SU-DHL-6 (cell line): ENCODE data around the gene SUSD4.

ENCODE experiments used
- H2AFZ ChIP-seq: fragments of 200-600 bp; sonication (generic); 2 replicates; pipeline ENCODE4 v1.6.1; 2014; ENCODE audit warnings: low read depth, mild to moderate bottlenecking, moderate library complexity, mixed read lengths, antibody characterized with exemption, low read length; ENCODE audit not compliant: severe bottlenecking
- H3F3A ChIP-seq: fragments of 200-600 bp; shearing (Covaris generic); 2 replicates; pipeline ENCODE4 v1.6.0; 2016; ENCODE audit warnings: antibody characterized with exemption, mild to moderate bottlenecking; ENCODE audit not compliant: insufficient read depth
- H3K27ac ChIP-seq: fragments of 200-600 bp; sonication (generic); 2 replicates; pipeline ENCODE4 v1.5.1; 2016; ENCODE audit warnings: low read depth, mild to moderate bottlenecking, low read length, moderate library complexity, mixed read lengths
- H3K27me3 ChIP-seq: fragments of 200-600 bp; sonication (generic), shearing (Covaris generic); 2 replicates; pipeline ENCODE4 v1.6.0; 2014; ENCODE audit warnings: mild to moderate bottlenecking, low read length
- H3K36me3 ChIP-seq: fragments of 200-600 bp; sonication (generic); 2 replicates; pipeline ENCODE4 v1.6.1; 2014; ENCODE audit warnings: mild to moderate bottlenecking, low read length, mixed read lengths
- H3K4me2 ChIP-seq: fragments of 300-600, 200-600 bp; shearing (Covaris generic), sonication (generic); 2 replicates; pipeline ENCODE4 v1.6.0; 2014; ENCODE audit warnings: low read length, low read depth, mild to moderate bottlenecking; ENCODE audit not compliant: poor library complexity, severe bottlenecking
- H3K4me3 ChIP-seq: fragments of 200-600 bp; sonication (generic); 2 replicates; pipeline ENCODE4 v1.5.1; 2014; ENCODE audit warnings: antibody characterized with exemption, low read length, mild to moderate bottlenecking, mixed read lengths; ENCODE audit not compliant: insufficient read depth, poor library complexity, severe bottlenecking
- H3K79me2 ChIP-seq: fragments of 200-600 bp; sonication (generic); 2 replicates; pipeline ENCODE4 v1.6.1; 2014; ENCODE audit warnings: mild to moderate bottlenecking, low read length, moderate library complexity; ENCODE audit not compliant: insufficient read depth
- H3K9ac ChIP-seq: fragments of 200-600 bp; sonication (generic); 2 replicates; pipeline ENCODE4 v1.7.0; 2014; ENCODE audit warnings: mild to moderate bottlenecking, low read length
- H3K9me2 ChIP-seq: fragments of 200-600 bp; sonication (generic); replicated peaks from 2 replicates; pipeline ENCODE4 v1.6.1; 2014; ENCODE audit warnings: low read length; ENCODE audit not compliant: insufficient read depth
- H3K9me3 ChIP-seq: fragments of 200-600 bp; sonication (generic); 2 replicates; pipeline ENCODE4 v1.6.1; 2014; ENCODE audit warnings: low read length, mixed read lengths; ENCODE audit not compliant: insufficient read depth
- H4K20me1 ChIP-seq: fragments of 200-600 bp; sonication (generic); 2 replicates; pipeline ENCODE4 v1.6.1; 2014; ENCODE audit warnings: low read depth, mild to moderate bottlenecking, antibody characterized with exemption, low read length, moderate library complexity, mixed read lengths
- CTCF ChIP-seq: fragments of 200-600 bp; sonication (generic); IDR thresholded peaks from one replicate; pipeline ENCODE4 v1.5.1; 2017; ENCODE audit warnings: antibody characterized with exemption, mild to moderate bottlenecking, low read length, moderate library complexity; ENCODE audit not compliant: insufficient read depth, poor library complexity, severe bottlenecking
- EZH2phosphoT487 ChIP-seq: fragments of 200-600 bp; sonication (generic), shearing (Covaris generic); conservative IDR thresholded peaks from 2 replicates; pipeline ENCODE4 v1.6.1; 2018; ENCODE audit warnings: mild to moderate bottlenecking, antibody characterized with exemption, low read length, moderate library complexity, mixed read lengths

The SUSD4 gene

DNA sequence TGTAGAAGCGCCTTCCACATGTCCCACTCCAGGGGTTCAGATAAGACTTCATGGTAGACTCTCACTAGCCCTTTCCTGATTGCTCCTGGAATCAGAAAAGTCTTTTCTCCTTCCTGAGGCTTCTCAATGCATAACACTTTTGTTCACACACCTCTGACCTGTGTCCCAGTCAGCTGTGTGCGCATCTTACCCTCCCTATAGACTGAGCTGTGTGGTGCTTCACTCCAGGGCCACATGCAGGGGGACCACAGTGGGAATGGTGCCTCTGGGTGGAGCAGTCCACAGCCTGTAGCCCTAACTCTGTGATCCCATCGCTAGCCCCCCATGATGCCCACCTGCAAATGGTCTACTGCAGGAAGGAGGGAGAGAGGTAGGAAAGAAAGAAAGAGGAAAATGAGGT lies 136.9 kb downstream of the SUSD4 start:
- Histone ChIP-seq H3K27ac (no peak overlapping the region), H3F3A (no peaks in the 10 kb centered on the region), H2AFZ (no peak overlapping the region), H3K9ac (no peak overlapping the region), H3K36me3 (no peaks in the 10 kb centered on the region), H3K4me2 (no peak overlapping the region), H3K9me3 (no peaks in the 10 kb centered on the region), H4K20me1 (no peaks in the 10 kb centered on the region), H3K79me2 (no peaks in the 10 kb centered on the region), H3K27me3 (no peaks in the 10 kb centered on the region), H3K4me3 (no peak overlapping the region), H3K9me2 (no peaks in the 10 kb centered on the region)
- TF ChIP-seq EZH2phosphoT487 (no peak), CTCF (no peak)

DNA sequence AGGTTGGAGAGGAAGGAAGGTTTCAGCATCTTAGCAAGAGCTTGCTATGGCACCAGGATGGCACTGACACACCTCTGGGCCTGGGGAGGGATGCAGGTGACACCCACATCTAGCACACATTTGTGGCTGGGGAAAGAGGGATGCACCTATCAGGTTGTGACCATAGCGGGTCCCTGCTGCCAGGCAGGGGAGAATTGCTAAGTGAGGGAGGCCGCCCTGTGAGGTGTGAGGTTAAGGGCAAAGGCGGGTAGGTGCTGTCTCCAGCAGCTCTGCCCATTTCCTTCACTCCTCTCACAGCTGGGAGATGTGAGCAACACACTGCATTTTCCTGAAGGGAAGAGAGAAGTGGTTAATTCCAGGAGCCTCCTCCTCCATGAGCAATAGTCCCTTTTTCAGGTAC lies 137.7 kb downstream of the SUSD4 start:
- no peaks in the 10 kb centered on the region for H3K36me3 ChIP-seq

GRCh38 chr1:223225481-223225880 lies 138.5 kb downstream of the SUSD4 start:
- Histone ChIP-seq H3K27ac (no peak overlapping the region), H3K79me2 (no peaks in the 10 kb centered on the region), H3K4me3 (no peak overlapping the region), H3F3A (no peaks in the 10 kb centered on the region), H3K4me2 (no peak overlapping the region), H3K9ac (no peak overlapping the region), H3K9me3 (no peaks in the 10 kb centered on the region), H4K20me1 (no peaks in the 10 kb centered on the region), H3K9me2 (no peaks in the 10 kb centered on the region), H3K36me3 (no peaks in the 10 kb centered on the region), H2AFZ (no peak overlapping the region), H3K27me3 (no peaks in the 10 kb centered on the region)
- TF ChIP-seq CTCF (no peak), EZH2phosphoT487 (no peak)

More for the DNA sequence above, 137.7 kb downstream of the SUSD4 start:
- Histone ChIP-seq H3F3A (no peaks in the 10 kb centered on the region), H3K4me3 (no peak overlapping the region), H3K9ac (no peak overlapping the region), H3K27me3 (no peaks in the 10 kb centered on the region), H3K9me3 (no peaks in the 10 kb centered on the region), H3K4me2 (no peak overlapping the region), H3K9me2 (no peaks in the 10 kb centered on the region), H2AFZ (no peak overlapping the region), H3K79me2 (no peaks in the 10 kb centered on the region), H3K27ac (no peak overlapping the region), H4K20me1 (no peaks in the 10 kb centered on the region)
- TF ChIP-seq EZH2phosphoT487: no peak
- no peak for TF ChIP-seq CTCF
